KBM-7 (cell line): ENCODE data around the gene TKTL2.
"Not testable (repeated sequence)": the region's sequence is repeated elsewhere in the genome, so short reads cannot be mapped to it uniquely, and the experiment has no call there.

Experiments
- DNase-seq: peaks from one replicate; pipeline ENCODE4 v3.0.0-alpha.2; 2015
- in situ Hi-C: fragments of 300-500 bp; cut with MboI; formaldehyde crosslinking; loops from 2 replicates; pipeline ENCODE4 v1.14.3; 2020; ENCODE audit warnings: low sequenced_read_pairs, low pct_unique_long_range_greater_than_20kb, mixed read lengths

The TKTL2 gene

DNA sequence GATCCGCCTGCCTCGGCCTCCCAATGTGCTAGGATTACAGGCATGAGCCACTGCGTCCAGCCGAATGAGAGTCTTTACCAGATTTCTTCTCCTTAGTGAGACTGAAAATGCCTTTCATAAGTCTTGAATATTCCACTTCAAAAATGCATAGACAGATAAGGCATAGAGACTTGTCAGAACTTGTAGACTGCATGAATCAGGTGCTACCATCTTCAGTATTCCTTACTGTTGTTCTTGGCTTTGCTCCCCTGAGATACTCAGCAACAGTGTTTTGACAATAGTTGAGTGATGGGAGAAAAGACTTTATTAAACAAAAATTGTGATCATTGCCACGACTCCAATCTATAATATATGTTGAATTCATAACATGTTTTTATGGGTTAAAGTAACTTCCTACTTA, 11.0 kb downstream of the TKTL2 start:
- DNase-seq, result no peak
- in situ Hi-C loops, result no loop called here

GRCh38 chr4:163448540-163449203, 24.9 kb downstream of the TKTL2 start:
- DNase-seq, result no peak
- in situ Hi-C loops, result no loop called here

- in situ Hi-C loops, result no loop called here
- no peak for DNase-seq
Observed at GRCh38 chr4:163447481-163447880, 26.1 kb downstream of the TKTL2 start.

DNA sequence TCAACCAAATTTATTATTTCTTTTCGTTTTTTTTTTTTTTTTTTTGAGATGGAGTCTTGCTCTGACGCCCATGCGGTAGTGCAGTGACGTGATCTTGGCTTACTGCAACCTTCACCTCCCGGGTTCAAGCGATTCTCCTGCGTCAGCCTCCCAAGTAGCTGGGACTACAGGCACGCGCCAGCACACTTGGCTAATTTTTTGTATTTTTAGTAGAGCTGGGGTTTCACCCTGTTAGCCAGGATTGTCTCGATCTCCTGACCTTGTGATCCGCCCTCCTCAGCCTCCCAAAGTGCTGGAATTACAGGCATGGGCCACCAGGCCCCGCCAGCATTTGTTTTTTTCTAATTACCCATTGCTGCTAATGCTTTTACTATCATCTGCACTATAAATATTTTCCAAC, 26.5 kb downstream of the TKTL2 start:
- in situ Hi-C loops, DNase-seq: not testable (repeated sequence)

DNA sequence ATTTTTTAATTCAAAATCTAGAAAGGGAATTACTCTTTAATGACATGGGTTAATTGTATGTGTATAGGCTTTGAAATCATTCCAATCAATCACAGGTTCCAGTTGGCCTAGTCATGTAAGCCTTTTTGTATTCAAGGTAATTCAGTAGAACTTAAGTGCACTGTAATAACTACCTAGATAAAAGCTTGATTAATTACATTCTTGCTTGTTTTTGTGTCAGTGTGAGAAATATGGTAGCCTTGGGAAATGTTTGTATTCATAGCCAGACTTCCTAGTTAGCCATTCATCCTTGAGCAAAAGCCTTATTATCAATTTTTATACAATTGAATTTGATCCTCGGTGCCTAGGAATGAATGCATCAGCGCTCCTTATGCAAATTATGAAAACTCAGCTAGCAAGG, 33.5 kb downstream of the TKTL2 start:
- DNase-seq, result no peak
- in situ Hi-C loops, result no loop called here
